GM18526 (cell line): Measurements from ENCODE around the gene MAP4K1.

Experiments used
- POLR2A ChIP-seq: IDR thresholded peaks from 3 replicates; pipeline ENCODE4 v1.6.1; 2011; ENCODE audit not compliant: insufficient read length; ENCODE audit errors: extremely low read depth

Gene MAP4K1

GRCh38 chr19:38617764-38618589 lies at the start of gene MAP4K1:
Gene MAP4K1 (minus strand): TSS chr19:38617953. CDS start chr19:38617895, 58 bp downstream.
- peak; percentile 59 for TF ChIP-seq POLR2A

- no peak for TF ChIP-seq POLR2A
Observed at GRCh38 chr19:38666663-38667511, 49.1 kb upstream of the MAP4K1 start.

GRCh38 chr19:38665950-38666662 lies 48.4 kb upstream of the MAP4K1 start:
- TF ChIP-seq POLR2A = no peak

GRCh38 chr19:38665219-38665931 lies 47.6 kb upstream of the MAP4K1 start:
- no peak for TF ChIP-seq POLR2A

- no peak for TF ChIP-seq POLR2A
Observed at GRCh38 chr19:38664503-38665211, 46.9 kb upstream of the MAP4K1 start.

GRCh38 chr19:38663957-38664502 lies 46.3 kb upstream of the MAP4K1 start:
- TF ChIP-seq POLR2A = no peak

- TF ChIP-seq POLR2A = no peak
Observed at GRCh38 chr19:38663156-38663651, 45.5 kb upstream of the MAP4K1 start.

GRCh38 chr19:38662537-38663155 lies 44.9 kb upstream of the MAP4K1 start:
- no peak for TF ChIP-seq POLR2A

- TF ChIP-seq POLR2A = no peak
Observed at GRCh38 chr19:38661996-38662395, 44.2 kb upstream of the MAP4K1 start.

- no peak for TF ChIP-seq POLR2A
Observed at GRCh38 chr19:38661136-38661535, 43.4 kb upstream of the MAP4K1 start.

GRCh38 chr19:38660724-38661123 lies 43.0 kb upstream of the MAP4K1 start:
- TF ChIP-seq POLR2A = no peak

- TF ChIP-seq POLR2A = no peak
Observed at GRCh38 chr19:38658462-38659306, 40.9 kb upstream of the MAP4K1 start.
